HepG2 (cell line): Measurements from ENCODE around the gene KRT17. TPM values are rescaled to one million over a fixed set of nuclear protein-coding genes. Genes with fewer than 3 reads are reported as not detected.

Source experiments
- BRCA1 ChIP-seq: sonication (generic); formaldehyde crosslinking; IDR thresholded peaks from 2 replicates; pipeline ENCODE4 v1.4.0; 2020; ENCODE audit warnings: missing genetic modification reagents
- HNF1B ChIP-seq: sonication (generic); formaldehyde crosslinking; IDR thresholded peaks from 2 replicates; pipeline ENCODE4 v1.5.1; 2020; ENCODE audit warnings: mild to moderate bottlenecking, moderate library complexity, missing genetic modification reagents
- KAT8 ChIP-seq: IDR thresholded peaks from 2 replicates; pipeline ENCODE4 v1.6.1; 2016; ENCODE audit warnings: missing genetic modification reagents, missing compliant biosample characterization
- MEIS2 ChIP-seq: sonication (generic); formaldehyde crosslinking; IDR thresholded peaks from 2 replicates; pipeline ENCODE4 v1.9.0; 2021; ENCODE audit warnings: mild to moderate bottlenecking, missing genetic modification reagents
- SRF ChIP-seq: IDR thresholded peaks from 2 replicates; pipeline ENCODE4 v1.6.1; 2011; ENCODE audit warnings: mild to moderate bottlenecking, low read depth, low read length, moderate library complexity
- SRSF1 ChIP-seq: fragments of 200-400 bp; formaldehyde crosslinking; optimal IDR thresholded peaks from 2 replicates; pipeline ENCODE3; 2017; ENCODE audit warnings: mild to moderate bottlenecking, low read depth, low read length, moderate library complexity
- WIZ ChIP-seq: sonication (generic); formaldehyde crosslinking; IDR thresholded peaks from 2 replicates; pipeline ENCODE4 v1.5.1; 2020; ENCODE audit warnings: mild to moderate bottlenecking, missing genetic modification reagents
- YY1 ChIP-seq: IDR thresholded peaks from 2 replicates; pipeline ENCODE4 v1.6.1; 2011; ENCODE audit warnings: low read length, low read depth, moderate library complexity, mild to moderate bottlenecking; ENCODE audit not compliant: insufficient read depth, insufficient replicate concordance
- ZBTB21 ChIP-seq: sonication (generic); formaldehyde crosslinking; IDR thresholded peaks from 2 replicates; pipeline ENCODE4 v1.4.0; 2020; ENCODE audit warnings: missing genetic modification reagents
- ZC3H4 ChIP-seq: sonication (generic); formaldehyde crosslinking; IDR thresholded peaks from 2 replicates; pipeline ENCODE4 v1.4.0; 2020; ENCODE audit warnings: missing genetic modification reagents, borderline replicate concordance
- ZNF136 ChIP-seq: sonication (generic); formaldehyde crosslinking; IDR thresholded peaks from 2 replicates; pipeline ENCODE4 v1.8.1; 2022; ENCODE audit warnings: low read depth, mild to moderate bottlenecking, moderate library complexity, missing genetic modification reagents
- ZNF280B ChIP-seq: sonication (generic); formaldehyde crosslinking; IDR thresholded peaks from 2 replicates; pipeline ENCODE4 v1.5.0; 2020; ENCODE audit warnings: missing genetic modification reagents, mild to moderate bottlenecking, borderline replicate concordance
- ZNF34 ChIP-seq: sonication (generic); formaldehyde crosslinking; IDR thresholded peaks from 2 replicates; pipeline ENCODE4 v1.4.0; 2020; ENCODE audit warnings: mild to moderate bottlenecking, missing genetic modification reagents, borderline replicate concordance
- polyA plus RNA-seq, 8 experiments: library from polyadenylated mRNA; depleted of rRNA in 3 of 8; stranded (reverse) in 7 of 8; unstranded in 1 of 8; fragments of >200 nt; fragmentation: Illumina TruSeq in 4 of 8; extraction: Trizol in 4 of 8; gene quantifications; 2 replicates each; pipeline versions ENCODE4 v1.2.1 to v1.2.3, GENCODE V29; 2011 to 2016; ENCODE audit warnings: low read depth in 4 of 8, missing spikeins in 1 of 8, mixed read lengths in 1 of 8; ENCODE audit not compliant: insufficient read depth in 1 of 8
- total RNA-seq, 5 experiments: library from RNA; depleted of rRNA; stranded (reverse); fragments of >200 nt; fragmentation: Illumina TruSeq; extraction: Trizol; gene quantifications; 2 replicates each; pipeline ENCODE4 v1.2.3, GENCODE V29; 2016; ENCODE audit warnings: low read depth in 1 of 5
- TF ChIP-seq, protein P1 (sequence below): sonication (generic); formaldehyde crosslinking; IDR thresholded peaks from one replicate; pipeline ENCODE4 v1.5.1; 2020; ENCODE audit warnings: mild to moderate bottlenecking, missing genetic modification reagents; ENCODE audit errors: not compliant biosample characterization

KRT17 gene
- total and polyA plus RNA-seq, 2 of the 13 experiments (the other 11 are each of a cell fraction or from before 2014, with no cell fraction given), result 0.38 to 0.82 TPM

GRCh38 chr17:41667280-41668041 lies 43.1 kb upstream of the KRT17 start (continued):
- TF ChIP-seq, protein P1, sequence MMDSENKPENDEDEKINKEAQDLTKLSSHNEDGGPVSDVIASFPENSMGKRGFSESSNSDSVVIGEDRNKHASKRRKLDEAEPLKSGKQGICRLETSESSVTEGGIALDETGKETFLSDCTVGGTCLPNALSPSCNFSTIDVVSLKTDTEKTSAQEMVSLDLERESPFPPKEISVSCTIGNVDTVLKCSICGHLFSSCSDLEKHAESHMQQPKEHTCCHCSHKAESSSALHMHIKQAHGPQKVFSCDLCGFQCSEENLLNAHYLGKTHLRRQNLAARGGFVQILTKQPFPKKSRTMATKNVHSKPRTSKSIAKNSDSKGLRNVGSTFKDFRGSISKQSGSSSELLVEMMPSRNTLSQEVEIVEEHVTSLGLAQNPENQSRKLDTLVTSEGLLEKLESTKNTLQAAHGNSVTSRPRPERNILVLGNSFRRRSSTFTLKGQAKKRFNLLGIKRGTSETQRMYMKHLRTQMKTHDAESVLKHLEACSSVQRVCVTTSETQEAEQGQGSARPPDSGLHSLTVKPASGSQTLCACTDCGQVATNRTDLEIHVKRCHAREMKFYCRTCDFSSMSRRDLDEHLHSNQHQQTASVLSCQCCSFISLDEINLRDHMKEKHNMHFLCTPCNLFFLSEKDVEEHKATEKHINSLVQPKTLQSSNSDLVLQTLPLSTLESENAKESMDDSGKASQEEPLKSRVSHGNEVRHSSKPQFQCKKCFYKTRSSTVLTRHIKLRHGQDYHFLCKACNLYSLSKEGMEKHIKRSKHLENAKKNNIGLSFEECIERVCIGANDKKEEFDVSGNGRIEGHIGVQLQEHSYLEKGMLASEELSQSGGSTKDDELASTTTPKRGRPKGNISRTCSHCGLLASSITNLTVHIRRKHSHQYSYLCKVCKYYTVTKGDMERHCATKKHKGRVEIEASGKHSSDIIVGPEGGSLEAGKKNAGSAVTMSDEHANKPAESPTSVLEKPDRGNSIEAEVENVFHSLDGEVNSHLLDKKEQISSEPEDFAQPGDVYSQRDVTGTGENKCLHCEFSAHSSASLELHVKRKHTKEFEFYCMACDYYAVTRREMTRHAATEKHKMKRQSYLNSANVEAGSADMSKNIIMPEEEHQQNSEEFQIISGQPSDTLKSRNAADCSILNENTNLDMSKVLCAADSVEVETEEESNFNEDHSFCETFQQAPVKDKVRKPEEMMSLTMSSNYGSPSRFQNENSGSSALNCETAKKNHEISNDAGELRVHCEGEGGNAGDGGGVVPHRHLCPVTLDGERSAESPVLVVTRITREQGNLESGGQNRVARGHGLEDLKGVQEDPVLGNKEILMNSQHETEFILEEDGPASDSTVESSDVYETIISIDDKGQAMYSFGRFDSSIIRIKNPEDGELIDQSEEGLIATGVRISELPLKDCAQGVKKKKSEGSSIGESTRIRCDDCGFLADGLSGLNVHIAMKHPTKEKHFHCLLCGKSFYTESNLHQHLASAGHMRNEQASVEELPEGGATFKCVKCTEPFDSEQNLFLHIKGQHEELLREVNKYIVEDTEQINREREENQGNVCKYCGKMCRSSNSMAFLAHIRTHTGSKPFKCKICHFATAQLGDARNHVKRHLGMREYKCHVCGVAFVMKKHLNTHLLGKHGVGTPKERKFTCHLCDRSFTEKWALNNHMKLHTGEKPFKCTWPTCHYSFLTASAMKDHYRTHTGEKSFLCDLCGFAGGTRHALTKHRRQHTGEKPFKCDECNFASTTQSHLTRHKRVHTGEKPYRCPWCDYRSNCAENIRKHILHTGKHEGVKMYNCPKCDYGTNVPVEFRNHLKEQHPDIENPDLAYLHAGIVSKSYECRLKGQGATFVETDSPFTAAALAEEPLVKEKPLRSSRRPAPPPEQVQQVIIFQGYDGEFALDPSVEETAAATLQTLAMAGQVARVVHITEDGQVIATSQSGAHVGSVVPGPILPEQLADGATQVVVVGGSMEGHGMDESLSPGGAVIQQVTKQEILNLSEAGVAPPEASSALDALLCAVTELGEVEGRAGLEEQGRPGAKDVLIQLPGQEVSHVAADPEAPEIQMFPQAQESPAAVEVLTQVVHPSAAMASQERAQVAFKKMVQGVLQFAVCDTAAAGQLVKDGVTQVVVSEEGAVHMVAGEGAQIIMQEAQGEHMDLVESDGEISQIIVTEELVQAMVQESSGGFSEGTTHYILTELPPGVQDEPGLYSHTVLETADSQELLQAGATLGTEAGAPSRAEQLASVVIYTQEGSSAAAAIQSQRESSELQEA (CRISPR knock-in tag), result no peak
- TF ChIP-seq BRCA1 (CRISPR knock-in tag) (no peak), MEIS2 (CRISPR knock-in tag) (no peak), HNF1B (peak; percentile 70), ZNF136 (CRISPR knock-in tag) (0 out of 2 replicates have a peak, but pooled peaks have one; percentile 49), SRSF1 (peak; percentile 51), WIZ (CRISPR knock-in tag) (peak; percentile 60; the same call in 1 of the 2 replicates), ZNF280B (CRISPR knock-in tag) (0 out of 2 replicates have a peak, but pooled peaks have one; percentile 7), ZBTB21 (CRISPR knock-in tag) (no peak), ZNF34 (CRISPR knock-in tag) (no peak), KAT8 (CRISPR knock-in tag) (peak; percentile 43), ZC3H4 (CRISPR knock-in tag) (no peak), SRF (no peak), YY1 (peak; percentile 5)
